WTC11 (cell line): ENCODE results near the gene NUP35.

Source experiments
- FOXJ3 ChIP-seq: sonication (generic); formaldehyde crosslinking; IDR thresholded peaks from 2 replicates; pipeline ENCODE4 v1.9.0; 2021; ENCODE audit warnings: missing genetic modification reagents, mild to moderate bottlenecking, borderline replicate concordance
- FOXK1 ChIP-seq: sonication (generic); formaldehyde crosslinking; IDR thresholded peaks from 2 replicates; pipeline ENCODE4 v1.8.0; 2022; ENCODE audit warnings: mild to moderate bottlenecking, moderate library complexity, missing genetic modification reagents
- JUN ChIP-seq: sonication (generic); formaldehyde crosslinking; IDR thresholded peaks from 2 replicates; pipeline ENCODE4 v1.8.0; 2023; ENCODE audit warnings: mild to moderate bottlenecking, missing genetic modification reagents
- TEAD1 ChIP-seq: sonication (generic); formaldehyde crosslinking; IDR thresholded peaks from 2 replicates; pipeline ENCODE4 v1.8.0; 2022; ENCODE audit warnings: mild to moderate bottlenecking, missing genetic modification reagents
- TEAD4 ChIP-seq: sonication (generic); formaldehyde crosslinking; IDR thresholded peaks from 2 replicates; pipeline ENCODE4 v1.8.0; 2022; ENCODE audit warnings: mild to moderate bottlenecking, missing genetic modification reagents
- TP53 ChIP-seq: sonication (generic); formaldehyde crosslinking; IDR thresholded peaks from 2 replicates; pipeline ENCODE4 v1.8.1; 2023; ENCODE audit warnings: mild to moderate bottlenecking, missing genetic modification reagents
- ZBTB21 ChIP-seq: sonication (generic); formaldehyde crosslinking; IDR thresholded peaks from 2 replicates; pipeline ENCODE4 v1.8.1; 2023; ENCODE audit warnings: mild to moderate bottlenecking, missing genetic modification reagents, borderline replicate concordance
- ZNF317 ChIP-seq: sonication (generic); formaldehyde crosslinking; IDR thresholded peaks from 2 replicates; pipeline ENCODE4 v1.8.1; 2023; ENCODE audit warnings: low read depth, mild to moderate bottlenecking, moderate library complexity, missing genetic modification reagents, borderline replicate concordance
- TF ChIP-seq, protein P1 (sequence below): fragments of 200-600 bp; IDR thresholded peaks from 2 replicates; pipeline ENCODE4 v1.8.0; 2022; ENCODE audit warnings: antibody characterized with exemption
- TF ChIP-seq, protein P2 (sequence below): sonication (generic); formaldehyde crosslinking; IDR thresholded peaks from 2 replicates; pipeline ENCODE4 v1.8.0; 2022; ENCODE audit warnings: mild to moderate bottlenecking, missing genetic modification reagents
- TF ChIP-seq, protein P3 (sequence below): sonication (generic); formaldehyde crosslinking; IDR thresholded peaks from 2 replicates; pipeline ENCODE4 v1.8.1; 2022; ENCODE audit warnings: mild to moderate bottlenecking, missing genetic modification reagents, moderate library complexity, borderline replicate concordance
- TF ChIP-seq, protein P4 (sequence below): sonication (generic); formaldehyde crosslinking; IDR thresholded peaks from 2 replicates; pipeline ENCODE4 v1.8.0; 2023; ENCODE audit warnings: mild to moderate bottlenecking, missing genetic modification reagents
- TF ChIP-seq, protein P5 (sequence below): sonication (generic); formaldehyde crosslinking; IDR thresholded peaks from 2 replicates; pipeline ENCODE4 v1.8.0; 2022; ENCODE audit warnings: mild to moderate bottlenecking, missing genetic modification reagents
- TF ChIP-seq, protein P6 (sequence below): sonication (generic); formaldehyde crosslinking; IDR thresholded peaks from 2 replicates; pipeline ENCODE4 v1.8.0; 2023; ENCODE audit warnings: missing genetic modification reagents

DNA sequence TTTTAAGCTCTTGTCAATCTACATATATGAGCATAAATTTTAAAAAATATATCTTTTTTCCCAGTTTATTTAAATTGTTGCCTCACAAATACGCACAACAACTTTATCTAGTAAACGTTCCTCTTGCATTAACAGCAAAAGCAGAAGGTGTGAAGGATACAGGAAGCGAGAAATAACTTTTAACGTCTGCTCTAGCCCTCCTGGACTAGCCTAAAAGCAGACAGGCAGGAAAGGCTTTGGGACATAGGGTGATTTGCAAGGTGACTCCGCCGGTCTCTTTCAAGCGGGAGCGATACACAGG, 46.1 kb upstream of the NUP35 start:
- TF ChIP-seq, protein P1, sequence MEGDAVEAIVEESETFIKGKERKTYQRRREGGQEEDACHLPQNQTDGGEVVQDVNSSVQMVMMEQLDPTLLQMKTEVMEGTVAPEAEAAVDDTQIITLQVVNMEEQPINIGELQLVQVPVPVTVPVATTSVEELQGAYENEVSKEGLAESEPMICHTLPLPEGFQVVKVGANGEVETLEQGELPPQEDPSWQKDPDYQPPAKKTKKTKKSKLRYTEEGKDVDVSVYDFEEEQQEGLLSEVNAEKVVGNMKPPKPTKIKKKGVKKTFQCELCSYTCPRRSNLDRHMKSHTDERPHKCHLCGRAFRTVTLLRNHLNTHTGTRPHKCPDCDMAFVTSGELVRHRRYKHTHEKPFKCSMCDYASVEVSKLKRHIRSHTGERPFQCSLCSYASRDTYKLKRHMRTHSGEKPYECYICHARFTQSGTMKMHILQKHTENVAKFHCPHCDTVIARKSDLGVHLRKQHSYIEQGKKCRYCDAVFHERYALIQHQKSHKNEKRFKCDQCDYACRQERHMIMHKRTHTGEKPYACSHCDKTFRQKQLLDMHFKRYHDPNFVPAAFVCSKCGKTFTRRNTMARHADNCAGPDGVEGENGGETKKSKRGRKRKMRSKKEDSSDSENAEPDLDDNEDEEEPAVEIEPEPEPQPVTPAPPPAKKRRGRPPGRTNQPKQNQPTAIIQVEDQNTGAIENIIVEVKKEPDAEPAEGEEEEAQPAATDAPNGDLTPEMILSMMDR = no peak
- no peak for TF ChIP-seq FOXK1 (CRISPR knock-in tag)
- TF ChIP-seq TEAD4 = no peak
- TF ChIP-seq TP53 = no peak
- no peak for TF ChIP-seq JUN (CRISPR knock-in tag)
- TF ChIP-seq, protein P2, sequence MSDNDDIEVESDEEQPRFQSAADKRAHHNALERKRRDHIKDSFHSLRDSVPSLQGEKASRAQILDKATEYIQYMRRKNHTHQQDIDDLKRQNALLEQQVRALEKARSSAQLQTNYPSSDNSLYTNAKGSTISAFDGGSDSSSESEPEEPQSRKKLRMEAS (CRISPR knock-in tag) = no peak
- TF ChIP-seq, protein P3, sequence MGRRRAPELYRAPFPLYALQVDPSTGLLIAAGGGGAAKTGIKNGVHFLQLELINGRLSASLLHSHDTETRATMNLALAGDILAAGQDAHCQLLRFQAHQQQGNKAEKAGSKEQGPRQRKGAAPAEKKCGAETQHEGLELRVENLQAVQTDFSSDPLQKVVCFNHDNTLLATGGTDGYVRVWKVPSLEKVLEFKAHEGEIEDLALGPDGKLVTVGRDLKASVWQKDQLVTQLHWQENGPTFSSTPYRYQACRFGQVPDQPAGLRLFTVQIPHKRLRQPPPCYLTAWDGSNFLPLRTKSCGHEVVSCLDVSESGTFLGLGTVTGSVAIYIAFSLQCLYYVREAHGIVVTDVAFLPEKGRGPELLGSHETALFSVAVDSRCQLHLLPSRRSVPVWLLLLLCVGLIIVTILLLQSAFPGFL = no peak
- TF ChIP-seq ZNF317 = no peak
- TF ChIP-seq FOXJ3 (CRISPR knock-in tag) = no peak
- no peak for TF ChIP-seq TEAD1 (CRISPR knock-in tag)
- TF ChIP-seq, protein P4, sequence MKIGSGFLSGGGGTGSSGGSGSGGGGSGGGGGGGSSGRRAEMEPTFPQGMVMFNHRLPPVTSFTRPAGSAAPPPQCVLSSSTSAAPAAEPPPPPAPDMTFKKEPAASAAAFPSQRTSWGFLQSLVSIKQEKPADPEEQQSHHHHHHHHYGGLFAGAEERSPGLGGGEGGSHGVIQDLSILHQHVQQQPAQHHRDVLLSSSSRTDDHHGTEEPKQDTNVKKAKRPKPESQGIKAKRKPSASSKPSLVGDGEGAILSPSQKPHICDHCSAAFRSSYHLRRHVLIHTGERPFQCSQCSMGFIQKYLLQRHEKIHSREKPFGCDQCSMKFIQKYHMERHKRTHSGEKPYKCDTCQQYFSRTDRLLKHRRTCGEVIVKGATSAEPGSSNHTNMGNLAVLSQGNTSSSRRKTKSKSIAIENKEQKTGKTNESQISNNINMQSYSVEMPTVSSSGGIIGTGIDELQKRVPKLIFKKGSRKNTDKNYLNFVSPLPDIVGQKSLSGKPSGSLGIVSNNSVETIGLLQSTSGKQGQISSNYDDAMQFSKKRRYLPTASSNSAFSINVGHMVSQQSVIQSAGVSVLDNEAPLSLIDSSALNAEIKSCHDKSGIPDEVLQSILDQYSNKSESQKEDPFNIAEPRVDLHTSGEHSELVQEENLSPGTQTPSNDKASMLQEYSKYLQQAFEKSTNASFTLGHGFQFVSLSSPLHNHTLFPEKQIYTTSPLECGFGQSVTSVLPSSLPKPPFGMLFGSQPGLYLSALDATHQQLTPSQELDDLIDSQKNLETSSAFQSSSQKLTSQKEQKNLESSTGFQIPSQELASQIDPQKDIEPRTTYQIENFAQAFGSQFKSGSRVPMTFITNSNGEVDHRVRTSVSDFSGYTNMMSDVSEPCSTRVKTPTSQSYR (CRISPR knock-in tag) = no peak
- TF ChIP-seq ZBTB21 = no peak
- TF ChIP-seq, protein P5, sequence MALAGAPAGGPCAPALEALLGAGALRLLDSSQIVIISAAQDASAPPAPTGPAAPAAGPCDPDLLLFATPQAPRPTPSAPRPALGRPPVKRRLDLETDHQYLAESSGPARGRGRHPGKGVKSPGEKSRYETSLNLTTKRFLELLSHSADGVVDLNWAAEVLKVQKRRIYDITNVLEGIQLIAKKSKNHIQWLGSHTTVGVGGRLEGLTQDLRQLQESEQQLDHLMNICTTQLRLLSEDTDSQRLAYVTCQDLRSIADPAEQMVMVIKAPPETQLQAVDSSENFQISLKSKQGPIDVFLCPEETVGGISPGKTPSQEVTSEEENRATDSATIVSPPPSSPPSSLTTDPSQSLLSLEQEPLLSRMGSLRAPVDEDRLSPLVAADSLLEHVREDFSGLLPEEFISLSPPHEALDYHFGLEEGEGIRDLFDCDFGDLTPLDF = no peak
- TF ChIP-seq, protein P6, sequence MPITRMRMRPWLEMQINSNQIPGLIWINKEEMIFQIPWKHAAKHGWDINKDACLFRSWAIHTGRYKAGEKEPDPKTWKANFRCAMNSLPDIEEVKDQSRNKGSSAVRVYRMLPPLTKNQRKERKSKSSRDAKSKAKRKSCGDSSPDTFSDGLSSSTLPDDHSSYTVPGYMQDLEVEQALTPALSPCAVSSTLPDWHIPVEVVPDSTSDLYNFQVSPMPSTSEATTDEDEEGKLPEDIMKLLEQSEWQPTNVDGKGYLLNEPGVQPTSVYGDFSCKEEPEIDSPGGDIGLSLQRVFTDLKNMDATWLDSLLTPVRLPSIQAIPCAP (CRISPR knock-in tag) = no peak
